ENCODE data around the gene MYO3B.

DNA sequence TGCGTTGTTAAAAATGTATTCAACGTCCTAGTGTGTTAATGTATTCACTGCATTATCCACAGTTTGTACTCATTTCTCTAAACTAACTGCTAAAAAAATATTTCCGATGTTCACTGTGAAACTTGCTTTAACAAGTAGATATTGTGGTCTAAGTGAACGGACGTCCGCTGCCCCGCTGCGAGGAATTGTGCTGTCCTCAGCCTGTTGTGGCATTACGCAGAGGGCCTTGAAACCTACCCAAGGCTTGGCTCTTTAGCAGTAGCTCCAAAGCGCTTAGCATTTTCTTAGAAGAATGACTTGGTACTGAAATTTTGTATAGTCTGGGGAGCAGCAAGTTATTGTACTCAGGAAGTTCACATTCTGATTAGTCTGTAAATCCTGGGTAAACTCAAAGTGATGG is 400.7 kb downstream of the MYO3B start:
- TF ChIP-seq POLR2AphosphoS5 (IDR thresholded peaks at IDR 0.05; ENCODE audit: low read depth, low read length) (no peak), TAF1 (IDR thresholded peaks at IDR 0.05; ENCODE audit: borderline replicate concordance, insufficient read depth, low read length) (no peak), FOXP2 (optimal IDR thresholded peaks at IDR 0.05; ENCODE audit: borderline replicate concordance, extremely low read depth, extremely low read length, insufficient read depth) (no peak), REST (IDR thresholded peaks at IDR 0.05; ENCODE audit: insufficient read depth in 1 of 2, low read depth in 2 of 2, low read length in 2 of 2) (no peak), SIN3A (IDR thresholded peaks at IDR 0.05; ENCODE audit: borderline replicate concordance, insufficient read depth, low read length) (no peak)
